Right cardiac atrium (tissue), 5 donors: ENCODE data around the gene TMEM154. TPM values are rescaled to one million over a fixed set of nuclear protein-coding genes. Genes with fewer than 3 reads are reported as not detected.

Experiments
- ATAC-seq, 2 donors: fragments of 200-7000 bp; cut with Tn5 transposase; one replicate each; pipeline versions ENCODE4 v1.8.0 to v1.9.1; 2020; ENCODE audit warnings: moderate library complexity in 2 of 2, mild to moderate bottlenecking in 1 of 2
- DNase-seq, 3 donors: peaks; one replicate each; pipeline ENCODE4 v3.0.0-alpha.2; 2020
- H3K27ac ChIP-seq: one replicate; pipeline ENCODE4 v1.5.1; 2013; ENCODE audit warnings: mild to moderate bottlenecking, low read length, control low read depth, moderate library complexity
- H3K27me3 ChIP-seq: one replicate; pipeline ENCODE4 v1.6.1; 2013; ENCODE audit not compliant: control insufficient read depth, insufficient read depth
- H3K4me1 ChIP-seq: one replicate; pipeline ENCODE4 v1.6.1; 2013; ENCODE audit warnings: low read length; ENCODE audit not compliant: control insufficient read depth, insufficient read depth
- H3K4me3 ChIP-seq: one replicate; pipeline ENCODE4 v1.5.1; 2013; ENCODE audit warnings: low read length, control low read depth
- H3K9me3 ChIP-seq: one replicate; pipeline ENCODE4 v1.6.1; 2013; ENCODE audit warnings: low read length; ENCODE audit not compliant: control insufficient read depth
- WGBS: extraction: QIAGEN DNeasy Blood & Tissue Kit; methylation state at CpG from one replicate; pipeline ENCODE4 v1.1.7; 2013; 5-methylcytosine and 5-hydroxymethylcytosine counted together
- intact Hi-C, 4 donors: fragments of 100-400 bp; cut with DNase I; formaldehyde crosslinking; loops; one replicate each; pipeline versions ENCODE4 v1.11.0 to v1.14.0; 2022 to 2023
- polyA plus RNA-seq: library from polyadenylated mRNA; stranded (reverse); fragments of 200-250 nt; gene quantifications from one replicate; pipeline ENCODE4 v1.2.3, GENCODE V29; 2013
- total RNA-seq, 4 donors: library from RNA; stranded (reverse); fragmentation: NEBNext Ultra II Directional; extraction: Animal tissue kit (Norgen Biotek cat#: 25700); gene quantifications; one replicate each; pipeline ENCODE4 v1.2.1, GENCODE V29; 2021
- donor health status: healthy with polysubstance abuse.
- donor health status: DM: no; HTN: yes; CAD: no.
- donor health status: DM: no; HTN: no; CAD: no.
- donor health status: DM: no; HTN: yes; CAD: no; lungs with severe emphysema.
- donor health status: DM: yes; HTN: yes; CAD: no.

TMEM154 gene
- total and polyA plus RNA-seq, 5 donors, result 0.16 to 2.4 (median 1.2) TPM

- DNase-seq, result no peak
- H3K4me3 ChIP-seq, result no peak overlapping the region
- 98% methylated on average over 1 of the region's 1 CpG for WGBS
- no peak for ATAC-seq
- no peaks in the 10 kb centered on the region for H3K27me3 ChIP-seq
- H3K27ac ChIP-seq, result no peak overlapping the region
- no peaks in the 10 kb centered on the region for H3K9me3 ChIP-seq
- no peaks in the 10 kb centered on the region for H3K4me1 ChIP-seq
- intact Hi-C loops, result no loop called here
Measured at GRCh38 chr4:152620218-152620617, 59.6 kb downstream of the TMEM154 start.

GRCh38 chr4:152619556-152619955 lies 60.2 kb downstream of the TMEM154 start:
- Histone ChIP-seq H3K9me3 (no peaks in the 10 kb centered on the region), H3K4me1 (no peaks in the 10 kb centered on the region), H3K4me3 (no peak overlapping the region), H3K27me3 (no peaks in the 10 kb centered on the region), H3K27ac (no peak overlapping the region)
- no peak for DNase-seq
- intact Hi-C loops, result no loop called here
- ATAC-seq, result no peak
- 91% methylated on average over 3 of the region's 3 CpGs for WGBS

GRCh38 chr4:152618971-152619370 lies 60.8 kb downstream of the TMEM154 start:
- 95% methylated on average over 4 of the region's 4 CpGs for WGBS
- no peak for ATAC-seq
- Histone ChIP-seq H3K9me3 (no peaks in the 10 kb centered on the region), H3K27me3 (no peaks in the 10 kb centered on the region), H3K4me3 (no peak overlapping the region), H3K27ac (no peak overlapping the region), H3K4me1 (no peaks in the 10 kb centered on the region)
- DNase-seq, result no peak
- intact Hi-C loops, result no loop called here

GRCh38 chr4:152616804-152617203 lies 63.0 kb downstream of the TMEM154 start:
- ATAC-seq (no peak), DNase-seq (no peak)
- H3K27ac ChIP-seq, result no peak overlapping the region
- no peaks in the 10 kb centered on the region for H3K4me1 ChIP-seq
- no peaks in the 10 kb centered on the region for H3K27me3 ChIP-seq
- H3K9me3 ChIP-seq, result no peaks in the 10 kb centered on the region
- intact Hi-C loops, result no loop called here
- H3K4me3 ChIP-seq, result no peak overlapping the region
- WGBS, result 90% methylated on average over 3 of the region's 3 CpGs

- H3K4me3 ChIP-seq, result no peak overlapping the region
- DNase-seq (no peak), ATAC-seq (no peak)
- H3K27me3 ChIP-seq, result no peaks in the 10 kb centered on the region
- H3K4me1 ChIP-seq, result no peaks in the 10 kb centered on the region
- 84% methylated on average over 11 of the region's 11 CpGs for WGBS
- no peak overlapping the region for H3K27ac ChIP-seq
- H3K9me3 ChIP-seq, result no peaks in the 10 kb centered on the region
- intact Hi-C loops, result no loop called here
Measured at GRCh38 chr4:152613841-152614721, 65.7 kb downstream of the TMEM154 start.

GRCh38 chr4:152613351-152613750 lies 66.4 kb downstream of the TMEM154 start:
- 52% methylated on average over 3 of the region's 3 CpGs for WGBS
- Histone ChIP-seq H3K9me3 (no peaks in the 10 kb centered on the region), H3K27me3 (no peaks in the 10 kb centered on the region), H3K27ac (no peak overlapping the region), H3K4me3 (no peak overlapping the region), H3K4me1 (no peaks in the 10 kb centered on the region)
- DNase-seq (no peak), ATAC-seq (no peak)
- intact Hi-C loops, result no loop called here

- intact Hi-C loops, result no loop called here
- no peak overlapping the region for H3K4me3 ChIP-seq
- no peak for DNase-seq
- H3K27me3 ChIP-seq, result no peaks in the 10 kb centered on the region
- H3K4me1 ChIP-seq, result no peaks in the 10 kb centered on the region
- ATAC-seq, result no peak
- no peaks in the 10 kb centered on the region for H3K9me3 ChIP-seq
- no peak overlapping the region for H3K27ac ChIP-seq
Measured at GRCh38 chr4:152610131-152610530, 69.7 kb downstream of the TMEM154 start.

GRCh38 chr4:152609481-152609880 lies 70.3 kb downstream of the TMEM154 start:
- Histone ChIP-seq H3K27me3 (no peaks in the 10 kb centered on the region), H3K4me1 (no peaks in the 10 kb centered on the region), H3K4me3 (no peak overlapping the region), H3K9me3 (no peaks in the 10 kb centered on the region), H3K27ac (no peak overlapping the region)
- ATAC-seq (no peak), DNase-seq (no peak)
- 52% methylated on average over 4 of the region's 4 CpGs for WGBS
- intact Hi-C loops, result no loop called here

- 45% methylated on average over 7 of the region's 7 CpGs for WGBS
Measured at GRCh38 chr4:152607178-152607577, 72.6 kb downstream of the TMEM154 start.

GRCh38 chr4:152606753-152607152 lies 73.0 kb downstream of the TMEM154 start:
- Histone ChIP-seq H3K9me3 (no peaks in the 10 kb centered on the region), H3K27me3 (no peaks in the 10 kb centered on the region), H3K4me3 (no peak overlapping the region), H3K4me1 (no peaks in the 10 kb centered on the region), H3K27ac (no peak overlapping the region)
- intact Hi-C loops, result no loop called here
- 60% methylated on average over 8 of the region's 8 CpGs for WGBS
- DNase-seq (no peak), ATAC-seq (no peak)

More at GRCh38 chr4:152607178-152607577, 72.6 kb downstream of the TMEM154 start:
- no peaks in the 10 kb centered on the region for H3K4me1 ChIP-seq
- DNase-seq (no peak), ATAC-seq (no peak)
- no peak overlapping the region for H3K4me3 ChIP-seq
- H3K9me3 ChIP-seq, result no peaks in the 10 kb centered on the region
- H3K27me3 ChIP-seq, result no peaks in the 10 kb centered on the region
- intact Hi-C loops, result no loop called here
- no peak overlapping the region for H3K27ac ChIP-seq

GRCh38 chr4:152605641-152606335 lies 74.0 kb downstream of the TMEM154 start:
- Histone ChIP-seq H3K4me3 (no peak overlapping the region), H3K27ac (no peak overlapping the region), H3K27me3 (no peaks in the 10 kb centered on the region), H3K4me1 (no peaks in the 10 kb centered on the region), H3K9me3 (no peaks in the 10 kb centered on the region)
- intact Hi-C loops, result no loop called here
- peak in 1 of 2 donors; percentile 73 for ATAC-seq
- DNase-seq, result no peak
- 43% methylated on average over 10 of the region's 10 CpGs for WGBS
